ENCODE data around the gene LXN.
"Not testable (repeated sequence)": the region's sequence is repeated elsewhere in the genome, so short reads cannot be mapped to it uniquely, and the experiment has no call there.

LXN gene, protein sequence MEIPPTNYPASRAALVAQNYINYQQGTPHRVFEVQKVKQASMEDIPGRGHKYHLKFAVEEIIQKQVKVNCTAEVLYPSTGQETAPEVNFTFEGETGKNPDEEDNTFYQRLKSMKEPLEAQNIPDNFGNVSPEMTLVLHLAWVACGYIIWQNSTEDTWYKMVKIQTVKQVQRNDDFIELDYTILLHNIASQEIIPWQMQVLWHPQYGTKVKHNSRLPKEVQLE

DNA sequence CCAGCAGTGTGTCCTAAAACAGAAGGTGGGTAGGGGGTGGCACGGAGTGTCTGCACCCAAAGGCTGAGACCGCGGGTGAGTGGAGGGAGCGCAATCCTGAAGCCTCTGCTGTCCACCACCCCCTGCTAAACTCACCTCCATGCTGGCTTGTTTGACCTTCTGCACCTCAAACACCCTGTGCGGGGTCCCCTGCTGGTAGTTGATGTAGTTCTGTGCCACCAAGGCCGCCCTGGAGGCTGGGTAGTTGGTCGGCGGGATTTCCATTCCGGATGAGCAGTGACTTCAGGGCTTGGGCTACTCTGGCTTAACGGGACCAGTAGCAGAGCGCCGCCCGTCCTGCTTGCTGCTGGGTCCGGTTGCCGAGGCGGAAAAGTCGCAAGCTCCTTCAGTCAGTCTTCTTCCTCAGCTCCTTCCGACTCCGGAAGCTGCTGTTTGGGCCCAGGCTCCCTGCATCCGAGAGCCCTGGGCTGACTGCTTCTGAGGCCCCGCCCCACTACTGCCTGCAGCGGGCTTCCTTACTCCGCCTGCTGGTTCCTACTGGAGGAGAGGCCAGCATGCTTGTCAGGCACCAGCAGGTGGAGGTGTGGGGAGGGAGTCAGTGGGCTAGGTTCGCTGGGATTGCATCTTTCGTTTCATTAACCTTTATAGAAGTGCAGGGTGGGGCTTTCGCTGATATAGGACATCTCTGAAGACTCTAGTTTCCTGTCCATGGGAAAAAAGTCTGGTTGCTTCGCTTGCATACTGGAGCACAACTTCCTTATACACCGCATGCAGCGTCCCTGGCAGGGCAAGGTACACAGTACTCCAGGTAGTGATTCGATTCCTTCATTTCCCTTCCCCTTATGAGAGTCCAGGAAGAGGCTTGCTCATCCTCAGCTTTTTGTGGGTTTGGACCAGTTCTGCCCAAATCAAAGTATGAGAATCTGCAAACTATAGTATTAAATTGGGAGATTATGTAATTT lies at the start of gene LXN:
LXN (minus strand) TSS at position 434 of the 962 bp plus-strand sequence; CDS start at position 264, 170 bp downstream.
- peak; percentile 69 for DNase-seq

DNA sequence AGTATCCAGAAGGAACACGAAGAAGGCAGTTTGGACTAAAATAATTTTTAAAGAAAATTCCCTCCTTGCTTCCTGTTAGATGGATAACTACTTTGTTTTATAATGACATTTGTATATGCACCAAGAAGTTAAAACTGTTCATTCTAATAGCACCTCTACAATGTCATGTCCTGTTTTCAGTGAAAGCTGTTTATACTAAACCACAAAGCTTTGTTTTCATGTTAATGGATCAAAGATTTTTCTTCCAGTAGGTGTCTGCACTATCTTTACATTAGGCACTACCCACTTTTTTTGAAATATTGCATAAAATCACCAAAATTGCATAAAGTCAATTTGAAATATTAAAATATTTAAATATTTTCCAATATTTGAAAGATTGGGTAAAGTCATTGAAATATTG lies 49.7 kb upstream of the LXN start:
- DNase-seq: no peak

DNA sequence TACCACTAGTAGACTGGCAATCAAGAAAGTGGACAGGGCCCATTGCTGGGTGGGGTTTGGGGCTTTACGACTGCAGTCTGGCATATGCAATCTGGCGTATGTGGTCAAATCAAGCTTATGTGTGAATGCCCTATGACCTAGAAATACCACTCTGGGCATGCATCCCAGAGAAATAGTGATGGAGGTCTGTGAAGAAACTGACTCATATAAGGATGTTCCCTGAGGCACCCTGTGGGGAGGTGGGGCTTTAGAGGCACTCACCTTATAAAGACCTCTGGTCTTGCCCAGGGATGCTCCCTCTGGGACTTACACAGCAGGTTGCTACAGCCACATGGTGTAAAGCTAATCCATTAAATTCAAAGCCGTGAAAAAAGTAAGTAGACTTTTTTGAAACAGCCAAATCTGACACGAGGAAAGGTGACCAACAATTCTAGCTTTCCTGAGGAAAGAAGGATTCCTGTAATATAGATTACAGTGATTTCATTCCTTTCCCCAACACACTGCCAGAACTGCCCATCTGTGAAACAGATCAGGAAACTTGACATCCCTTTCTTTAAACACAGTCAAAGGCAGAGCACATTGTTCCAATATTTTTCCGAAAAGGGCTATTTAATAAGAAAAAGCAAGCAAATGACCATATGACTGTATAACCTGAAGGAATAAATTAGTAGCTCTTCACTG lies 46.2 kb upstream of the LXN start:
- no peak for DNase-seq

DNA sequence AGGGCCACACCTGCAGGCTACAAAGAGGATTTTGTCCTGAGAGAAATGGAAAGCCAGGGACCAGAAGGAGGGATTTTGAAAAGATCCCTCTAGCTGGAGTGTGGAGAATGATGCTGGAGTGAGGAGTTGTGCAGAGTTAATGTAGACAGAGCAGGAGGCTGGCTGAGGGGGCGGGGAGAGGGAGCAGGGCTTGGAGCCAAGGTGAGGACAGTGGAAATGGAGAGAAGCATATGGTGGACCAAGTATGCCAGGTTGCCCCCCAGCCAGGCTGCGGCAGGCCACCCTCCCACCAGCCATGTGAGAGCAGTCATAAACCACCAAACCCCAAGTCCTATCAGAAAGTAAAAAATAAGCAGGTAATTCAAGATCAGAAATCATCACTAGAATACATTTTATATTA lies 45.1 kb upstream of the LXN start:
- DNase-seq: no peak

DNA sequence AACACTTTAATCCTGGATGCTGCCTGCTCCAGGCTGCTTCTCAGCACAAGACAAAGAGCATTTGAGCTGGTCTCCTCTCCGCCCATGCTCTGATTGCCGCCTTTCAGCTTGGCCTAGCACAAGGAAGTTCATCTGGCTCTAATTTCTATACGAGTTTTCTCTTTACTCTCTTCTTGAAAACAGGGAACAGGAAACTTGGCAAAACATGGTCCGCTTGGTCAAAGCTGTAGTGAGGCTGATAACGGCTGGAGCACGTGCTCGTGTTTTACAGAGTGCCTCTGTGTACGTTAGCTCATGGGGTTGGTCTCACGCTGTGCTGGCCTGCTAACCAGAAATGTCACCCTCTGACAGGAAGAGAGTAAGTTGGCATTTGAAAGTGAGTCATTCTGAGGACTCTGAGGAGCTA lies 40.6 kb upstream of the LXN start:
- DNase-seq: no peak

DNA sequence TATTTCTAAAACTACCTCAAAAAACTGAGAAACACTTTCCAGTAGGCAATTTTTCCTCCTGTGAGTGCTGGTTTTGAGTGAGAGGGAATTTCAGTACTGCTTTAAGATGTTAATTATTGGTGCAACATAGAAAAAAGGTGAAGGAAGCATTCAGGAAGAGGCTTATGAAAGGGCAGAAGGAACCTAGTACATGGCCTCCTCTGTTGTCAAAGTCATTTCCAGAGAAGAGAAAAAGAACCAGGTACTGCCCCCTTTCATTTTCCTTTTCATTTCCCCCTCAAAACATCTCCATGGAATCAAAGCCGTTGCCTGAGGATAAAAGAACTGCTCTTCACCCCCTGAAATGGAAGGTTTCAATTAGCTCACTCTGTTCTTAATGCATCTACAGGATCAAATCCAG lies 40.0 kb upstream of the LXN start:
- no peak for DNase-seq

DNA sequence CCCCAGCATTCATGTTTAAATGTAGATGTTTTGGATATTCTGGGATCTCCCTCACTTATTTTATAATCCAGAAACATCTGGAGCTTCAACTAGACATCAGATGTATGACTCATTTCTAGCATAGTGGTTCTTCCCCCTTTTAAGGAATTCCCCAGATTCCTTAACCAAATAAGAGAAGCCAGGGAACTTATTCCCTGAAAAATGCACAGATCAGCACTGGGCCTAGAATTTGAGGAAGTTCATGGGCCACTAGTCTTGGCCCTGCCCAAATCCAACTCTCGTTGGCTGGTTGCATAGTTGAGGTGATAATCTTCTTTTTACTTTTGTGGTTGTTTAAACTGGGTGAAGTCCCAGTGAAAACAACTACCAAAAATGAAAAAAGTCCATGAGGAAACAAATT lies 39.4 kb upstream of the LXN start:
- DNase-seq: no peak

DNA sequence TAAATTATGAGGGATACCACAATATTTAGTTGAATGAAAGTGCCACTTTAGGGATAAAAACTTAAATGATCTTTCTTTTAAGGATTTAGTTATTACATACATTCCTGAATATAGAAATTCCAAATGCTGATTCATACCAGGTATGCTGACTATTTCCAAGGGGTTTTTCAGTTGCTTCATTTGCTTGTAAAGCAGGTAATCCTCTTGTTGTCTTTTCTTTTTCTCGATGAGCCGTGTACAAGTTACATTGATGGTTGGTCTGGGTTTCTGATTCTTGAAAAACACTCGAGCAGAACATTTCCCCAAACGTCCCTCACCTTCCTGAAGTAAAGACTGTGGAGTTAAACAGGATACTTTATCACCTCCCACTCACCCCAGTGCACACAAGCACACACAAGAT lies 38.2 kb upstream of the LXN start:
- no peak for DNase-seq

DNA sequence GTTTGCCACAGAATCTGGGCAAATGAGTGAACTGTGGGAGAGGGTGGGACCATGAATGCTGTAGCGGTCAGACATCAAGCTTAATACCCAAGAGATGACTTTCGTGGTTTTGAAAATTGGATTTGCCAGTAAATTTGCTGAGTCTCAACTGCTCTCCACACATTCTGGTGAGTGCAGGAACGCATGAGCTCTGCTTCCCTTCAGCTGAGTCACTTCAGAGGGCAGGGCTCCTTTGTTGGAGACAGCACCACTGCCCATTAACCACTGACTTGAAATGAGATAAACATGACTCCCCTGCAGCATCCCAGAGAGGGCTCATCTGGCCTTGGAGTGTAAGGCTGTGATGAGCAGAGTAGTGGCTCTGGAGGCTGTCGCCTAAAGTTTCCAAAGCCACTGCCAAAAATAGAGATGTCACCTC lies 37.2 kb upstream of the LXN start:
- DNase-seq: no peak

DNA sequence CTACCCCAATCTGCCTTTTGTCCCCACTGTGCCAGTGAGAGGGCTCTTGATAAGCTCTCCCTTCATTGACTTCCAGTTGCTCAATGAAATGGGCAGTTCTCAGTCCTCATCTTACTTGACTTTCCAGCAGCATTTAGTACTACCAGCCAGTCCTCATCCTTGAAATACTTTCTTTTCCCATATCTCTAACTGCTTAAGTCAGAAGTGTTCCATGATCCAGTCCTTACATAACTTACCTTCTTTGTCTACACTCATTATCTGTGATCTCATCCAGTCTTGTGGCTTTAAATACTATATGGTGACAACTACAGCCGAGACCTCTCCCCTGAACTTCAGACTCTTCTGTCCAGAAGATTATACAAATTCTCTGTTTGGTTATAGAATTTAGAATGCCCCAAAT lies 31.1 kb upstream of the LXN start:
- DNase-seq: no peak

DNA sequence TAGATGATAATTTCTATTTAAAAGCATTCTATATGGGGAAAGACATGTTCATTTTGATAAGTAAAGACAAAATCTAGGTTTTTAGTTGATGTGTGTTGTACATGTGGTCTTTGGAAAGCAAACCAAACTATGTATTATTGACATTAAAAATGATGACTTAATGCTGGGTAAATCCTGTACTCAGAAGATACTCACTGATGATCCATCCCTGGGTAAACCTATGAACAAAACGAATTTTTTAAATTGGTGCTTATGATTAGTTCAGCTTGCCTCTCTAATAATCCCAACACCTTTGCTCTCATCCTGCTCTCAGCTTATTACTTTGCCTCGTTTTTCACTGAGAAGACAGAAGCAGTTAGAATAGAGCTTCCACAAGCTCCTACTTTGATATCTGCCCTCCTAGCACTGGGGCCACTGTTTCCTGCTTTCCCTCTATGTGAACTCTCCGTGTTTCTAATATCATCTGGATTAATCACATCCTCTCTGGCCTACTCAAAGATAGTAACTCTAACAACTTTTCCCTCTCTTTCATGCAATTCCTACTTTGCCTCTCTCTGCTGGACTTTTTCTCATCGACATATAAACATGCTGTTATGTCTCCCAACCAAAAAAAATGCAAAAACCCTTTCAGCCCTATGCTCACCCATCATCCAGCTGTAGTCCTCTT lies 30.5 kb upstream of the LXN start:
- DNase-seq: no peak

DNA sequence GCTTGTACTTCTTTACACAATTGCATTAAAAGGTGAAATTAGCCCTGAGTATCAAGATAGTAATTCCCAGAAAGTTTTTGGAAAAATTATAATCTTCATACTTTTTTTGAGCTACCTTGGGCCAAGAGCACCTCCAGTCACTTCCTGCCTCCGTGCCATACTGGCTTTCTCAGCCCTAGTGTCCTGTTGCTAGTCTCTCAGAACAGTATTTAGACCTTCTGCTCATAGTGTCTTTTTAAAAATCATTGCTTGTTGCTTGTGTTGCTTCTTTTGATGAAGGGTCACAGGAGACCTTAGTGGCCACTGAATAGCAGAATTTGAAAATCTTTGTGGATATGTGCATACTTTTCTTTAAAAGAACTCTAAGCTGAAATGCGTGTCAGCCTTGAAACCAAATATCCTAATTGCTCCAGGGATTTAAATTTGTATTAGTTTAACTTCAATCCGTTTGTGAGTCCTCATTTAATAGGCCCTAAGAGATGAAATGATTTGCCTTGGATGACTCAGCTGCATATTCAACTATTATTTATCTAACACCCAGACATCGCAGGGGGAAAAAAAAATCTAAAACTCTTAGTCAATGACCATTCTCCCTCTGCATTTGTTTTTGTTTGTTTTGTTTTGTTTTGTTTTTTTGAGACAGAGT lies 29.1 kb upstream of the LXN start:
- DNase-seq: no peak

DNA sequence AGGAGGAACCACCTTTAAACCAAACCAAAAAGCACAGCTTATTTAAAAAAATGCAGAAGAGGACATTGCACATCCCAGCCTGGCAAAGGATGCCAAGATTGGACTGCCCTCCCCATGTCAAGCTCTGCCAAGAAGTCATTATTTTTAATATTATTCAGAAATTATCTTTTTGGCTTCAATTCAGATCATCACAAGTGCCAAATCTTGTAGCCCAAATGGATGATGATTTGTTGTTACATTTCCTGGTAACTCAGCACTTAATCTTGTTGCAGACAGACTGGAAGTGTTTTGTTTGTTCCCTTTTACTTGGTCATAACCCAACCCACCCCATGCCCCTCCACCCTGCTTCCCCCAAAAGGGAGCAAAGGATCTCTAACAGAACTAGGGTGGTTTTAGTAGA lies 28.1 kb upstream of the LXN start:
- no peak for DNase-seq

DNA sequence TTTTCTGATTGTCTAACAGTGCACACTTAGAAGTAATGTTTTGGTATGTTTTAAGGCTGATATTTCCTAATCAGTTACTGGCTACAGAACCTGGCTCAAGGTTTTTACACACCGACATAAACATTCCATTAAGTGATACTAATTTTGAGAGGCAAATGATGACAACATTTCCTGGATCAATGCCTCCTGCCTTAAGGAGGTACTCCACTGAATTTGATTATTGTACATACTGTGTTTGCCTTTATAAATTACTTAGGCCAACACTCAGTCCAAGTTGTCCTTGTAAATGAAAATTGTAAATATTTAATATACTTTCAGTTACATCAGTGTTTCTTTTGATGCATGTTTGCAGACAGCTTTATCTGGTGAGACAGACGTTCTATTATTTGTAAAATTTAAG lies 24.2 kb upstream of the LXN start:
- DNase-seq: no peak

DNA sequence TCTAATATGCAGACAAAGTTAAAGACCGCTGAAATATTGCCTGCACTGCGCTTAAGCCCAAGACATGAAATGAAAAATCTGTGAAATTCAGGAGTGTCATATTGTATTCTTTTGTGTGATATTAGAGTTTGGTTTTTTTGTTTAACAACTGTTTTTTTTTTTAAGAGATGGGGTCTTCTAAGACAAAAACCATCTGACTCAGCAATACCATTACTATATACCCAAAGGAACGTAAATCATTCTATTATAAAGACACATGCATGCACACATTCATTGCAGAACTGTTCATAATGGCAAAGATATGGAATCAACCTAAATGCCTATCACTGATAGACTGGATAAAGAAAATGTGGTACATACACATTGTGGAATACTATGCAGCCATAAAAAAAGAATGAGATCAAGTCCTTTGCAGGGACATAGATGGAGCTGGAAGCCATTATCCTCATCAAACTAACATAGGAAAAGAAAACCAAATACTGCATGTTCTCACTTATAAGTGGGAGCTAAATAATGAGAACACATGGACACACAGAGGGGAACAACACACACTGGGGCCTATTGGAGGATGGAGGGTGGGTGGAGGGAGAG lies 21.5 kb upstream of the LXN start:
- not testable (repeated sequence) for DNase-seq

DNA sequence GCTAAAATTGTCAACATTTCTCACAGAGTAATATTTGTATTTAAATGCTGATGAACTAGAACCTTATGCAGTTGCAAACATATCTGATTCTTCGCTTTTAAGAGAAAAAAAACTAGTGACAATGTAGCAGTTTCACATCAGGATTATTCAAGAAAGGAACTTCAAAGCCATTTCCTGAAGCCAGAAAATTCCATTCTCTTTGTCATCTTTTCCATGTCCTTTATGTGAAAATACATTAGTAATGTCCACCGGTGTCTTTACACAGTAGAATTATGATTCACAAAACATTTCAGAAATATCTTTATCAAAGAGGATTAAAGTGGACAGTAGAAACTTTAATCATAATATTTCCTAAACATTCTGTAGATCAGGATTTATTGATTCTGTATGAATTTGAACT lies 12.7 kb upstream of the LXN start:
- DNase-seq: no peak

DNA sequence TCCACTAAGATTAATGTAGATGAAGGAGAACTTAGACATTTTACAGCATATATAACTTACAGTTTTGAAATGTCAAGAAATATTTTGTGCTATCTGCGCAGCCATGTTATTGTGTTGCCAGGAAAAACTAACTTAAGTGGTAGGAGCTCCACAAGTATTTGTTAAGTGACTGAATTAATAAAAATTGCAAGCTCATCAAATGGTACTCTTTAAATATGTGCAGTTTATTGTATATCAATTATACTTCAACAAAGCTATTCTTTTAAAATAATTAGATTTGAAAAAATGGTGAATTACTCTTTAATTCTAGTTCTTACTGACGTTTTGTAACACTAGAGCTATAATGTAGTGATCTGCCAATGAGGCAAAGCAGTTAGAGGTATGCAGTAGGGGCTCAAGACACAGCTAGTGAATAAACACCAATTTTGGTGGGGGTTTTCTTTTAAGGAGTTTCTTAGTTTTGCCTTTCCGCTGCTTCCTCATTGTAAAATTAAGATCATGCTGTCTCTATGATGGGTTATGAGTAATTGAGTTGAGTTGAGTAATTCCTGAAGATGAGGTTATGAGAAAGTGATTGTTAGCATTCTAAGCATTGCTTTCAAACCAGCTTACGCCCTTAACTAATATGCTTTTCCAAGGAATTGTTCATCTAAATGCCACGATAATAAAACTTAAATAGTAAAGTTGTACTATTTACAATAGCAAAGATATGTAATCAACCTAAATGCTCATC lies 10.9 kb upstream of the LXN start:
- DNase-seq: no peak

DNA sequence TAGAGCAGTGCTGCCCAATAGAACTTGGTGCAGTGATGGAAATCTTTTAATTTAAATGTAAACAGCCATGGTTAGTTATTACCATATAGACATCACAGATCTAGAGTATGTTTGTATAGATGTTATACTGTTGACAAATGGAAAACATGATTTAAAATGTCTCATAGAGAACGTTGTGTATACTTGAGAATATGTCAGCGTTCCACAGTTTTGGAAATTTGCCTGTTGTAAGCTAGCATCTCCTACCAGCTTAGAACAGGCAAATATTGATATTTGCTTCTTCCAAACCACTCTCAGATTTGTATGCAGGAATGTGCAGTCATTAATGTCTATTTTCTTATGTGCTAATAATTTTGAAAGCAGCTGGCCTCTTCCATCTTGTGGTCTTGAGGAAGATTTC lies 8.4 kb upstream of the LXN start:
- no peak for DNase-seq

DNA sequence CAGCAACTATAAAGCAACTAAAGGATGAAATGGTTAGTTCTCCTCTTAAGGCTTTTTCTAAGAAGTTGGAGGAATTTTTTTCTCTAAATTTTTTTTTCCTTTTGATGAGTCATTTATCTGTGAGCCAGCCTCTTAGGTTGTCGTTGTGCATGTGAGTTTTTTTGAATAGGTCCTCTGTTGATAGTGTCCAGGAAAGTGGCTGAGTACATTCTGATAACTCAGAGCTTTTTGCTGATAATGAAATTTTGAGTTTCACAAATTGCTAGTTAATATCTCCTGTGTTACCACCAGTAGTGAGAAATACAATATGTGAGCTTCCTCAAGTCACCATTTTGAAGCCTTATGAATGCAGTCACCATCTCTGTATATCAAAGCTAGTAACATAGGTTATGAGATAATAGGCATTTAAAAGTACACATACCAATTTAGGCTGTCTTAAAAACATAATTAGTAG lies 7.1 kb upstream of the LXN start:
- no peak for DNase-seq

DNA sequence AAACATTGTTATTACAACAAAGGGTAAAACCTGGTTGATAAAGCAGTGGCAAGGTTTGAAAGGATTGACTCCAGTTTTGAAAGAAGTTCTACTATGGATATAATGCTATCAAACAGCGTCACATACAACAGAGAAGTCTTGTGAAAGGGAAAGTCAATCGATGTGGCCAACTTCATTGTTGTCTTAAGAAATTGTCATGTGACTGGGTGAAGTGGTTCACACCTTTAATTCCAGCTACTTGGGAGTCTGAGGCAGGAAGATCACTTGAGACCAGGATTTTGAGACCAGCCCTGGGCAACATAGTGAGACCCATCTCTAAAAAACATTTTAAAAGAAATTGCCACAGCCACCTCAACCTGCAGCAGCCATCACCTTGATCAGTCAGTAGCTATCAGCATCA lies 6.2 kb upstream of the LXN start:
- DNase-seq: no peak

DNA sequence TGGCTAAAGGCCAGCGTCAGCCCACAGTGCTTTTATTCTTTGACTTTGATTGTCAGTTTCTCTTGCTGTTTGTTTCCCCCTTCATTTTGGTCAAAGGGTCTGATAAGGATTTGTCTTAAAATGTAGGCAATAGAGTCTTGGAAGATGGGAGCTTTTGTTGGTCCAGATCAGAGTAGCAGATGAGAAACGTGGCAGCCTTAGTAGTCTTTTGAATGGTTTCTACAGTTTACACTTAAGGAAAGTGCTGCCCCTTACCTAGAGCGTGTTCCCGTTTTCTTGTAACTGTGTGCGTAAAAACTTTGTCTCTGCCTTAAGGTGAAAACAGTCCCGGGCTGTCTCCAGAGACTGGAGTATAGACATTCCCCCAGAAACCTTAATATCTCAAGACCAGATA lies 630 bp downstream of the LXN start:
- no peak for DNase-seq

DNA sequence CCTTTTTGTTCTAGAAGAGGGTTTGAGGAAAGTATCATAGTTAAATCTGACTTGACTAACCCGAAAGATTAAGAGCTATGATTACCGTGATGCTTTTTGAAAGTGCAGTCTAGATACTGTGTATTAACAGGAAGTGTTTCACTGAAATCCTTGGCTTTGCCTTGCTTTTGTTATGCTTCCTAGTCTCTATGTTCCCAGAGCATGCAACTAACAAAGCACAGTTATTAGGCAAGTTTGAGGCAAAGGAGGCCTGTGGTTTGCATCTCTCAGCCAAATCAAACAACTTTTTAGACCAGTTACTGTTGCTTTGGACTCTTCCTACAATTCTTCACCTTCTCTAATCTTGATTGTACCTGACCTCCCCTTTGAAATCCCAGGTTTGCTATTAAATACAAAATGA lies 3.9 kb downstream of the LXN start:
- no peak for DNase-seq
